ENCODE measurements around the gene APRT. TPM values are rescaled to one million over a fixed set of nuclear protein-coding genes. Genes with fewer than 3 reads are reported as not detected.

The APRT gene
- total and polyA plus RNA-seq, 2 of the 8 experiments (the other 6 are each of a cell fraction or from before 2014, with no cell fraction given), result 221 to 267 TPM

GRCh38 chr16:88830258-88830657 is 18.5 kb upstream of the APRT start:
- Histone ChIP-seq H2BK5ac (ENCODE audit: low read depth, low read length) (no peak overlapping the region), H2AK5ac (ENCODE audit: low read depth, low read length) (no peak overlapping the region), H2AFZ (ENCODE audit: low read length) (no peak overlapping the region), H2BK120ac (replicated peaks; ENCODE audit: low read depth, low read length) (no peak overlapping the region), H3K56ac (replicated peaks; ENCODE audit: insufficient read length, low read depth, low read length) (no peak overlapping the region), H2BK20ac (ENCODE audit: low read length) (no peak overlapping the region), H3K27ac (ENCODE audit: low read depth, low read length) (no peak overlapping the region), H3K23me2 (ENCODE audit: low read depth, low read length) (no peaks in the 10 kb centered on the region), H4K8ac (ENCODE audit: extremely low read depth, insufficient read depth, low read length) (no peak overlapping the region), H4K20me1 (replicated peaks in 1 of 2; ENCODE audit: control insufficient read depth in 1 of 2, insufficient read depth in 2 of 2, low read length in 2 of 2) (peaks cover 2 to 6% of the 10 kb centered on the region in 2 experiments), H3K4me3 (ENCODE audit: extremely low read depth in 1 of 4, insufficient read depth in 2 of 4, low read depth in 3 of 4, low read length in 4 of 4) (no peak overlapping the region), H4K5ac (ENCODE audit: insufficient read length, low read depth, low read length) (no peak overlapping the region), H2BK12ac (ENCODE audit: low read depth, low read length) (no peak overlapping the region), H3K9me3 (ENCODE audit: insufficient read depth in 2 of 2, low read depth in 1 of 2, low read length in 1 of 2) (no peaks in the 10 kb centered on the region), H3K4ac (replicated peaks; ENCODE audit: insufficient read length, low read depth, low read length) (no peak overlapping the region), H3K36me3 (ENCODE audit: control insufficient read depth in 2 of 4, insufficient read depth in 4 of 4, low read length in 3 of 4) (0 out of 8 replicates have a peak, but pooled peaks cover 0 to 3% (median under 1%) of the 10 kb centered on the region in 4 experiments), H3K4me1 (replicated peaks in 1 of 4; ENCODE audit: control insufficient read depth in 3 of 4, insufficient read depth in 4 of 4, low read length in 3 of 4) (0 out of 7 replicates have a peak, but pooled peaks cover 0 to 2% (median 0%) of the 10 kb centered on the region in 4 experiments), H3K79me2 (ENCODE audit: control insufficient read depth in 1 of 2, insufficient read depth in 2 of 2, low read length in 2 of 2) (no peaks in the 10 kb centered on the region), H3K4me2 (ENCODE audit: insufficient read depth in 1 of 2, low read depth in 2 of 2, low read length in 2 of 2) (no peak overlapping the region), H3K9ac (replicated peaks in 1 of 4; ENCODE audit: extremely low read depth in 1 of 4, low read depth in 3 of 4, low read length in 3 of 4) (no peak overlapping the region), H3K27me3 (replicated peaks in 1 of 4; ENCODE audit: control insufficient read depth in 3 of 4, extremely low read depth in 1 of 4, insufficient read depth in 3 of 4, low read length in 3 of 4) (no peaks in the 10 kb centered on the region), H3K79me1 (ENCODE audit: low read depth, low read length) (0 out of 2 replicates have a peak, but pooled peaks cover 3% of the 10 kb centered on the region), H3K18ac (ENCODE audit: extremely low read depth, low read length) (no peak overlapping the region), H3K23ac (ENCODE audit: insufficient read length) (no peak overlapping the region), H4K91ac (replicated peaks; ENCODE audit: insufficient read length, low read length) (no peak overlapping the region), H3K14ac (ENCODE audit: insufficient read length) (no peak overlapping the region), H2BK15ac (ENCODE audit: low read length) (no peak overlapping the region)
- POLR2A ChIA-PET (ENCODE audit: partially characterized antibody), result interaction anchor here (0.6 kb wide), 1 partner anchor 381 kb away, joined by 3 read pairs; no protein-coding TSS in a partner anchor
- DNase-seq (ENCODE audit: low read depth in 1 of 2, low spot score in 2 of 2), result no peak
- CTCF ChIA-PET (ENCODE audit: partially characterized antibody), result interaction anchor here (0.8 to 1.1 kb wide), 2 partner anchors 18 to 27 kb away, joined by 3 read pairs; partner anchors contain the start of gene APRT
- no peak for FAIRE-seq
- TF ChIP-seq RFX5 (IDR thresholded peaks at IDR 0.05; ENCODE audit: borderline replicate concordance, low read depth, low read length) (no peak), SIX5 (IDR thresholded peaks at IDR 0.05; ENCODE audit: low read depth, low read length) (no peak), HDAC2 (IDR thresholded peaks at IDR 0.05; ENCODE audit: borderline replicate concordance in 1 of 2, low read depth in 2 of 2, low read length in 2 of 2) (no peak), ATF2 (IDR thresholded peaks at IDR 0.05; ENCODE audit: low read length) (no peak), TEAD4 (IDR thresholded peaks at IDR 0.05; ENCODE audit: low read depth, low read length) (no peak), TCF12 (IDR thresholded peaks at IDR 0.05; ENCODE audit: low read depth, low read length) (no peak), CBX5 (IDR thresholded peaks at IDR 0.05; ENCODE audit: low read depth, low read length) (no peak), MAFK (IDR thresholded peaks at IDR 0.05; ENCODE audit: low read depth, low read length) (no peak), SRF (IDR thresholded peaks at IDR 0.05; ENCODE audit: low read depth, low read length) (no peak), POLR2AphosphoS5 (IDR thresholded peaks at IDR 0.05; ENCODE audit: low read depth, low read length) (no peak), RXRA (IDR thresholded peaks at IDR 0.05; ENCODE audit: insufficient read depth, low read depth, low read length) (no peak), SIRT6 (IDR thresholded peaks at IDR 0.05; ENCODE audit: low read length) (no peak), KDM5A (IDR thresholded peaks at IDR 0.05; ENCODE audit: low read length) (no peak)
- WGBS, 2 experiments (ENCODE audit: extremely low coverage in 1 of 2, insufficient coverage in 1 of 2, insufficient read length in 1 of 2, insufficient replicate concordance in 2 of 2, low coverage in 1 of 2, low lambda C conversion rate in 2 of 2, missing lambda C conversion rate in 1 of 2), result 92% methylated on average over 11 of the region's 11 CpGs; no CpG with 5 or more reads in 1 of the 2 experiments

Data from H1 (cell line).